HG03571 (cell line): ENCODE results near the gene IL23A.
"Not testable (repeated sequence)": the region's sequence is repeated elsewhere in the genome, so short reads cannot be mapped to it uniquely, and the experiment has no call there.

Experiments used
- ATAC-seq: cut with Tn5 transposase; IDR thresholded peaks from one replicate; pipeline ENCODE4 v1.9.1; 2021; ENCODE audit not compliant: unreplicated experiment

IL23A gene

GRCh38 chr12:56338308-56339157 lies at the start of gene IL23A:
Gene IL23A (plus strand): TSS chr12:56338884. CDS start chr12:56339045, 161 bp downstream.
- ATAC-seq = no peak

GRCh38 chr12:56293795-56294194 lies 44.9 kb upstream of the IL23A start:
- ATAC-seq = no peak

- no peak for ATAC-seq
Measured at GRCh38 chr12:56296295-56296694, 42.4 kb upstream of the IL23A start.

GRCh38 chr12:56297400-56297799 lies 41.3 kb upstream of the IL23A start:
- no peak for ATAC-seq

- ATAC-seq = no peak
Measured at GRCh38 chr12:56298828-56299227, 39.9 kb upstream of the IL23A start.

- peak; percentile 6 for ATAC-seq
Measured at GRCh38 chr12:56299308-56299852, 39.3 kb upstream of the IL23A start.

- ATAC-seq = peak; percentile 91
Measured at GRCh38 chr12:56299853-56300643, 38.6 kb upstream of the IL23A start, which contains the start of gene CS. Gene CS (minus strand): TSS chr12:56300330. CDS start chr12:56300201, 129 bp downstream.

- no peak for ATAC-seq
Measured at GRCh38 chr12:56300644-56301464, 37.8 kb upstream of the IL23A start.

- no peak for ATAC-seq
Measured at GRCh38 chr12:56304276-56304675, 34.4 kb upstream of the IL23A start.

- no peak for ATAC-seq
Measured at GRCh38 chr12:56304872-56305590, 33.7 kb upstream of the IL23A start.

- ATAC-seq = no peak
Measured at GRCh38 chr12:56307221-56307965, 31.3 kb upstream of the IL23A start.

GRCh38 chr12:56308714-56309113 lies 30.0 kb upstream of the IL23A start:
- no peak for ATAC-seq

- no peak for ATAC-seq
Measured at GRCh38 chr12:56311003-56311402, 27.7 kb upstream of the IL23A start.

GRCh38 chr12:56315249-56315621 lies 23.4 kb upstream of the IL23A start:
- no peak for ATAC-seq

- peak; percentile 80 for ATAC-seq
Measured at GRCh38 chr12:56315622-56316473, 22.8 kb upstream of the IL23A start, which contains the start of gene CNPY2. Gene CNPY2 (minus strand): TSS chr12:56315988. CDS start chr12:56315217, 771 bp downstream.

GRCh38 chr12:56317675-56318074 lies 21.0 kb upstream of the IL23A start:
- no peak for ATAC-seq

- ATAC-seq = no peak
Measured at GRCh38 chr12:56321027-56321426, 17.7 kb upstream of the IL23A start.

- not testable (repeated sequence) for ATAC-seq
Measured at GRCh38 chr12:56321610-56322009, 17.1 kb upstream of the IL23A start.
